ENCODE results near the gene SCG3.
"Not testable (repeated sequence)": the region's sequence is repeated elsewhere in the genome, so short reads cannot be mapped to it uniquely, and the experiment has no call there.

The SCG3 gene

DNA sequence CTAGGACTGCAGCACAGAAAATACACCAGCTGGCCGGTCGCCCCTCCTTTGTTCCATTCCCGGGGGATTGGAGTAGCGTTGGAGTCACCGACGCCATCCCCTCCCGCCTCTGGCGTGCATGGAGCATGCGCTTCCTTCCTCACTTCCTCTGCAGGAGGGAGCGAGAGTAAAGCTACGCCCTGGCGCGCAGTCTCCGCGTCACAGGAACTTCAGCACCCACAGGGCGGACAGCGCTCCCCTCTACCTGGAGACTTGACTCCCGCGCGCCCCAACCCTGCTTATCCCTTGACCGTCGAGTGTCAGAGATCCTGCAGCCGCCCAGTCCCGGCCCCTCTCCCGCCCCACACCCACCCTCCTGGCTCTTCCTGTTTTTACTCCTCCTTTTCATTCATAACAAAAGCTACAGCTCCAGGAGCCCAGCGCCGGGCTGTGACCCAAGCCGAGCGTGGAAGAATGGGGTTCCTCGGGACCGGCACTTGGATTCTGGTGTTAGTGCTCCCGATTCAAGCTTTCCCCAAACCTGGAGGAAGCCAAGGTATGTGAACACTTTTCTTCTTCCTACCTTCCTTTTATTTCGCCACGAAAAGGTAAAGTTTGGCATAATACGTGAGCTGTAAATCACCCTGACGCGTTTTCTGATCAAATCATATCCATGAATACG lies at the start of gene SCG3:
Gene SCG3, plus strand, starts transcription at position 201 of the 661 bp plus-strand sequence. Its CDS starts 253 bp downstream, at position 454.
- FAIRE-seq, result no peak

GRCh38 chr15:51634591-51635198 lies 46.6 kb upstream of the SCG3 start:
- FAIRE-seq, result no peak

DNA sequence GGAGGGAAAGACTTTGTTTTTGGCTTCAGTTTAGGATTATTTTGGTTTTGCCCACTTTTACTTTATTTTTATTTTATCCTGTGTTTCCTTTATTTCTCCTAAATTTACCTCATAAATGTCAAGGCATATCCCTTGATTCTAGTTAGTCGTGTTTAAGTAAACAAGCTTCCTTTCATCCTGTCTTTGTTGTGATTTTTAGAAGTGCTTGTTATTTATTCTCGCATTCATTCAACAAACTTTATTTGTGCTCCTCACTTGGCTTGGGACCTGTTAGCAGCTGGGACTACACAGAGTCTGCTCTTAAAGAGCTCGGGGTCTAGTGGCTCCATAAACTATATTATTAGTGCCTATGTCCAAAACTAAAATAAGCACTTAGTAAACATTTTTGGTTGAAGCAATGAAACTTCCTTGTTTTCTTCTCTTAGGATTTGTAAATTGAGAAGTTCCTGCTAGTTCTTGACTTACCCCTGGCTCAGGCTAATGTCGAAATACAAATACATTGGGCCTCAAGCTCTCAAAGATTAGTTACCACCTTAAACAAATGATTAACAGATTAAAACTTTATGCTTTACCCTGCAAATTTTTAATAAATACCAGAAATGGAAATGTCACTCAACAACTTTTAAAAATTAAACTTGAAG lies 39.7 kb upstream of the SCG3 start:
- FAIRE-seq, result no peak

DNA sequence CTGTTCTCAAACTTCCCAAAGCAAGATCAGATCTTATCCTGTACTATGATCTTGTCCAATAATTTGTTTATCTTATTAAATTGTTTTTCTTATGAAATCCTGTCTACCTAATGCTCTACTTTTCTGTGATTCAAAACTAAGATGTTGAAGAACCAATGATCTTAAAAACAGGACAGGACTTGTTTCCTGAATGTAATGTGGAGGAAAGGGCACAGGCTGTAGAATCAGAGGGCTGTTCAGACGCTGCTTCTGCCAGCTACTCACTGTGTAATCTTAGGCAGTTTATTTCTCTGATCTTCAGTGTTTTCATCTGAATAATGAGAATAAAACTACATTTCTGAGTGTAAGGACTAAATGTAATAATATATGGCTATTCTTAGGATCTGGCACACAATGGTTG lies 38.6 kb upstream of the SCG3 start:
- no peak for FAIRE-seq

DNA sequence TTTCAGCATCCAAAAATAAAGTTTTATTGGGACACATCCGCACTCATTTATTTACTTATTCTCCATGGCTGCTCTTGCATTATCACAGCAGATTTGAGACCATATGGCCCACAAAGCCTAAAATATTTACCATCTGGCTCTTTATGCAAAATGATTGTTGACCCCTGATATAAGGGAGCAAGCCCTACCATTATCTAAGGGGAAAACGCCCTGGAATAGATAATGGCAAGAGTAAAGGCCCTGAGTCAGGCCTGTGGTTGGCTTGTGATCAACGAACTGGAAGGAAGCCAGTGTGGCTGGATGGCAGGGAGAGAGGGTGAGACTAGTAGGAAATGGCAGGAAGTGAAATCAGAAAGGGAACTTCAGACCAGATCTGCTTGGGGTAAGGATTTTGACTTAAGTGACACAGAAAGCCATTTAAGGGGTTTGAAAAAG lies 34.2 kb upstream of the SCG3 start:
- no peak for FAIRE-seq

DNA sequence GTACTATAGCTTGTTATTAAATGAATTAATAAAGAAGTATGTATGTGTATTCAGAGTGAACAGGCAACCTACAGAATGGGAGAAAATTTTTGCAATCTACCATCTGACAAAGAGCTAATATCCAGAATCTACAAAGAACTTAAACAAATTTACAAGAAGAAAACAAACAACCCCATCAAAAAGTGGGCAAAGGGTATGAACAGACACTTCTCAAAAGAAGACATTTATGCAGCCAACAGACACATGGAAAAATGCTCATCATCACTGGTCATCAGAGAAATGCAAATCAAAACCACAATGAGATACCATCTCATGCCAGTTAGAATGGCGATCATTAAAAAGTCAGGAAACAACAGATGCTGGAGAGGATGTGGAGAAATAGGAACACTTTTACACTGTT lies 33.2 kb upstream of the SCG3 start:
- not testable (repeated sequence) for FAIRE-seq

- not testable (repeated sequence) for FAIRE-seq
Measured at GRCh38 chr15:51648643-51649042, 32.7 kb upstream of the SCG3 start.

GRCh38 chr15:51649659-51650521 lies 31.4 kb upstream of the SCG3 start:
- FAIRE-seq, result peak; percentile 75

DNA sequence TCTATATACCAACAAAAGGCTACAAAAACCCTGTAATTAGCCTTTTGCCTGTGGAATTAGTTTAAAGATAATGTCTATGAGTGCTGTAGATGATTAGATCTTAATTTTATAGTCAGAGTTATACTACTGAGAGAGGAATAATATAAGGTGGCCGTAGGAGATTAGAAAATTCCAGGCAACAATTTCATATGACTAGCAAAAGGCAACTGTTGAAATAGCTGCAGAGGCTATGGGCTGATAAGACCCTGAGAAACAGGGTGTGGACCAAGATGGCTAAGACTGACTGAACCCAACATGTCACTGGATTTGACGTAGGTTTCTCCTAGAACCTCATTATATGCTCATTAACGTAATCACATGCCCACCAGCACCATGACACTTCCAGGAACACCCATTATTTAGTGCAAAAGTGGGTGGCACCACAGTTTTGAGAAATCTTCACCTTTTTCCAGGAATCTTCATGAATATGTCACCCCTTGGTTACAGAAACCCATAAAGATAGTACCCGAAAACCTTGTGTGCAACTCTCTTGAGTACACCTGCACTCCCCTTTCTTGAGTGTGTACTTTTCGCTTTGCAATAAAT lies 29.1 kb upstream of the SCG3 start:
- no peak for FAIRE-seq

DNA sequence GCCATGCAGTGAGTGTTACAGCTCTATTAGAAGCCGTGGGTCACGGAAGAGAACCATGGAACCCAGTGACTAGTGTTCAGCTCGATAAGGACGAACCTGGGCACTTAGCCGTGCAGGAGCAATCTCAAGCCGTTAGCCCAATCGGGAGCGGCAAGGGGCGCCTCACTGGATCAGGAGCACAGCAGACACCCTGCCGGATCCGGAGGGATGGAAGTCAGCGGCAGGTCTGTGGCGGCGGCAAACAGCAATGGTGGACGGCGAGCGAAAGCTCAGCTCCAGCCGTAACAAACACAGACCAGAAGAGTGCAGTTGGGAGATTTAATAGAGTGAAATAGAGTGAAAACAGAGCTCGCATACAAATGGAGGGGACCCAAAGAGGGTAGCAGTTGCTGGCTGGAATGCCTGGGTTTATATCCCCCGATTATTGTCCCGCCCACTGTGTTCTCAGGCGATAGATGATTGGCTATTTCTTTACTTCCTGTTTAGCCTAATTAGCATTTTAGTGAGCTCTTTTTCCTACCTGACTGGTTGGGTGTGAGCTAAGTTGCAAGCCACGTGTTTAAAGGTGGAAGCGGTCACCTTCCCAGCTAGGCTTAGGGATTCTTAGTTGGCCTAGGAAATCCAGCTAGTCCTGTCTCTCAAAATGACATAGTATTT lies 25.8 kb upstream of the SCG3 start:
- FAIRE-seq, result not testable (repeated sequence)

DNA sequence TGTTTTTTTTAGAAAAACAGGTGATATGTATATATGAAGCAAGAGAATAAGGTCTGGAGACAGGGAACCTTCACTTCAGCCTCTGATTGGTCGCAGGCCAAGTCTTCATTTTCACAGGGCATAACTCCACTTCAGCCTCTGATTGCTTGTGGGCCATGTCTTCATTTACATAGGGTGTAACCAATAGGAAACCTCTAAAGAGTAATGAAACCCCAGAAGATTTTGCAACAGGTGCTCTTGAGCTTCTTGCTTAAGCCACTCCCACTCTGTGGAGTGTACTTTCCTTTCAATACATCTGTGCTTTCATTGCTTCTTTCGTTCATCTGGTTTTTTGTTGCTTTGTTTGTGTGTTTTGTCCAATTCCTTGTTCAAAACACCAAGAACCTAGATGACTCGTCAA lies 22.6 kb upstream of the SCG3 start:
- FAIRE-seq, result no peak

DNA sequence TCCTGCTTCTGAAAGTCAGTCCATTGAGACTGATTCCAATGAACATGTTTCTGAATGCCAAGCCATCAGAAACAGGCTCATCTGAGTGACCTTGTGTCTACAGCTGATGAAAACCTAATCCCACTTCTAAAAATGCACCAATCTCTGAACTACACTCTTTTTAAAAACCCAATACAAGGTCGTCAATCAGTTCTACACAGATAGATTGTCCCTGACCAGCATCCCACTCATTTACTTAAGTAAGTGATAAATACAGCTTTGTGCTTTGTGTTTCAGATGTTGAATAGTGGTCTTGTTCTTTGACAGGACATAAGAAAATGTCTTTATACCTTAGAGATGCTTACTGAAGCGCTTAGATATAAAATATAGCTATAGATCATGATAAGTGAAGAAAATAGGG lies 20.2 kb upstream of the SCG3 start:
- no peak for FAIRE-seq

DNA sequence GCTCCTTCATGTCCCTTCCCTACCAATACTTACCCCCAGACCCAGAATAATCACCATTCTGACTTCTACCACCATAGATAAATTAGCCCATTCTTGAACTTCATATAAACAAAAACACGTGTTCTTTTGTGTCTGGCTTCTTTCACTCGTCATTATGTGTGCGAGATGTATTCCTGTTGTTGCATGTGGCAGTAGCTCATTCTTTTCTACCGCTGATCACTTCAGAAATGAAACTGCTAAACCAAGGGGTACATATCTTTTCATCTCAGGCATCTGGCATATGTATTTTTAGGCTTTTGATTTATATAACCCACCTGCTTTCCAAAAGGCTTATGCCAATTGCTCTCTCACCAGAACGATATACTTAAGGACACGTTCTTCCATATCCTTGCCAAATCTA lies 13.8 kb upstream of the SCG3 start:
- FAIRE-seq, result no peak

DNA sequence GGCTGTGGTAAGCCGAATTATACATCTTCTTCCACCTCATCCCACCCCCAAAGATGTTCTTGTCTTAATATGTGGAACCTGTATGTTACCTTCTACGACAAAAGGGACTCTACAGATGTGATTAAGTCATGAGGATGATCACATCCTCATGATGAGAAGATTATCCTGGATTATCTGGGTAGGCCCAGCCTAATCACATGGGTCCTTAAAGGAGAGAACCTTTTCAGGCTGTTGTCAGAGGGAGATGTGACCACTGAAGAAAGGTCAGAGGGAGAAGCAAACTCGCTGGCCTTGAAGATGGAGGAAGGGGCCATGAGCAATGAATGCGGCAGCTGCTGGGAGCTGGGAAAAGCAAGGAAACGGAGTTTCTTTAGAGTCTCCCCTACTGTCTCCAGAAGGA lies 12.9 kb upstream of the SCG3 start:
- FAIRE-seq, result no peak

DNA sequence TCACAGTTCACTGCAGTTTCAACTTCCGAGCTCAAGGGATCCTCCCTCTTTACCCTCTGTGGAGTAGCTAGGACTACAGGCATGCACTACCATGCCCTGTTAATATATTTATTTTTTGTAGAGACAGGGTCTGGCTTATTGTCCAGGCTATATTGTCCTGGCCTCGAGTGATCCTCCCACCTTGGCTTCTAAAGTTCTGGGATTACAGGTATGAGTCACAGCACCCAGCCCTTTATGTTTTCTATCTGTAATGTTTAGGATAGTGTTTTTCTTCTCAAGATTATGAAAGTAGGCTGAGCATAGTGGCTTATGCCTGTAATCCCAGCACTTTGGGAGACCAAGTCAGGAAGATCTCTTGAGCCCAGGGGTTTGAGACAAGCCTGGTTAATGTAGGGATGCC lies 11.9 kb upstream of the SCG3 start:
- no peak for FAIRE-seq

- FAIRE-seq, result no peak
Measured at GRCh38 chr15:51672155-51672687, 9.1 kb upstream of the SCG3 start.

DNA sequence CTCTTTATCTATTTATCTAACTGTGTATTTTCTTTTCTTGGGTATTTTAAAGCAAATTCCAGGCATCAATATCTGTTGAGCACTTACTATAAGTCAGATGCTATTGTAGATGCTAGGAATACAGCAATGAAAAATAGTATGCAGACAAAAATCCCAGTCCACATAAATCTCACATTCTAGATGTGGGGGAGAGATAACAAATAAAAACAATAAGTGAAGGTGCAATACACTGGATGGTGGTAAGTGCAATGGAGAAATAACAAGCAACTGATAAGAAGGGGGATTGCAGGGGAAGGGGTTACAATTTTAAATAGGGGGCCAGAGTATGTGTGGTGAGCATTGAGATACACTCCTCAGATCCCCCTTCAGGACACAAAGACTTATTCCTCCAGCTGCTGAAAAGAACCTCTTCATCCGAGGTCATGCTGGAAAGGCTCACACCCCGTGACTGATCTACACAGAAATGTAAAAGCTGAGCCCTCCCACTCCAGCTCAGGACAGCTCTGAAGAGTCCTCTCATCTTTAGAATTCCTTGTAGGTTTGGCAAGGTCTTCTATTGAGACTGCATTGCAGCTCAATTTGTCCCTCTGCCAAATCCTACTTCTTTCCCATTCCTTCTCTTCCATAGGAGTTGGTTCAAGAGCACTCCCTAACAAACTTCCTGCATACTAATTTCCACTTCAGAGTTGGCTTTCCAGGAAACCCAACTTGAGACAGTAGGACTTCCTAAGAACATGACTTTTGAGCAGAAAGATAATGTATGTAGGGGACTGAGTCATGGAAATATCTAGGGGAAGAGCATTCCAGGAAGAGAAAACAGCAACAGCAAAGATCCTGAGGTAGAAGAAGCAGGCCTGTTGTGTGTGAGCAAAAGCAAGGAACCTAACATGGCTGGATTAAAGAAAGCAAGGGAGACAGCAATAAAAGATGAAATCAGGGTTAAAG lies 8.1 kb upstream of the SCG3 start:
- no peak for FAIRE-seq

GRCh38 chr15:51675234-51675633 lies 6.1 kb upstream of the SCG3 start:
- no peak for FAIRE-seq

DNA sequence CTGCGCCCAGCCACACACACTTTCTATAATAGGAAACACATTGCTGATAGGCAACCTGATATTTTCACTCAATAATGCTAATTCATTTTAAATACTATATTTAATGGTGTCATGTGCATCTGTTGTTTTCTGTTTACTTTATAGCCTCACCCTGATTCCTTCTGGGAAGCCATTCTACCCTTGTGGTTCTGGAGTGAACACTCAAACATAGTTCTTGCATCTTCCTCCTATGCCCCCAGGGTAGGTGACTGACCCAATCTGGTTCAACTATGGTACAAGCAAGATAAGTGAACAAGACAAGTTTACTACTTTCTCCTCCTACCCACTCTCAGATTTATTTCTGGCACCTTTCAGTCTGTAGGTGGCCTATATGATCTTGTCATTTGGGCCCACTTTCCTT lies 4.3 kb upstream of the SCG3 start:
- no peak for FAIRE-seq

DNA sequence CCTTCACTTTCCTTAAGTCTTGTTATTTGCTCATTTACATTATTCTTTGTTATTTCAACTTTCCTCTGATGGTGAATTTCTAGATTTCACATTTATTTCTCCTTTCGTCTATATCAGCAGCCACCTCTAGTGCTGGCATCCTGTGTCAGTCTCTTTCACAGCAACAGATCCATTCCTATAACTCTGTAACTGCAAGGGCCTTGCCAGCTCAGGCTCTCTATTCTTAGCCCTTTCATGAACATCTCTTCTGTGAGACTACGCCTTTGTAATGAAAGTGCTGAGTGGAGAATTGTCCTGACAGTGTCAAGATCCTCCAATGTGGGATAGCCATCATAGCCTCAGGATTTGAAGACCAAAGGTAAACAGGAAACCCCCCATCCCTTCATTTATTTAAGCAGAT lies 3.9 kb upstream of the SCG3 start:
- FAIRE-seq, result no peak

- no peak for FAIRE-seq
Measured at GRCh38 chr15:51678096-51678495, 3.2 kb upstream of the SCG3 start.

Data from colon (tissue), 2 donors.